ENCODE results near the gene SPACA7. TPM values are rescaled to one million over a fixed set of nuclear protein-coding genes. Genes with fewer than 3 reads are reported as not detected.

SPACA7 gene
- total RNA-seq (not detected), polyA plus RNA-seq (not detected)

GRCh38 chr13:112376050-112376681, at the start of gene SPACA7:
Gene SPACA7, plus strand, starts transcription at chr13:112376355. Its CDS starts 31 bp downstream, at chr13:112376386.
- intact Hi-C loops (cut with DNase I): no loop called here
- Histone ChIP-seq H3K36me3 (no peaks in the 10 kb centered on the region), H3K9me3 (no peaks in the 10 kb centered on the region), H3K4me3 (no peak within 1 kb of the TSS), H3K4me1 (no peaks in the 10 kb centered on the region), H3K27ac (no peak within 1 kb of the TSS), H3K27me3 (no peaks in the 10 kb centered on the region)
- WGBS, 2 donors: 57 to 58% methylated on average over 8 of the region's 8 CpGs
- FAIRE-seq: no peak
- TF ChIP-seq CTCF (IDR thresholded peaks at IDR 0.05): no peak
- no peak for ATAC-seq
- peak in 1 of 6 donors; percentile 53 for DNase-seq

GRCh38 chr13:112326821-112327370, 49.3 kb upstream of the SPACA7 start:
- Histone ChIP-seq H3K36me3 (no peaks in the 10 kb centered on the region), H3K4me3 (no peak overlapping the region), H3K9me3 (no peaks in the 10 kb centered on the region), H3K27ac (no peak overlapping the region), H3K27me3 (peaks cover 0 to 10% (median 4%) of the 10 kb centered on the region in 4 donors), H3K4me1 (peaks cover 0 to 7% (median 0%) of the 10 kb centered on the region in 3 donors)
- no peak for TF ChIP-seq CTCF (IDR thresholded peaks at IDR 0.05)
- no peak for FAIRE-seq
- intact Hi-C loops (cut with DNase I): no loop called here
- no peak for DNase-seq
- no peak for ATAC-seq
- 59 to 71% methylated on average over 17 of the region's 17 CpGs for WGBS, 2 donors

- Histone ChIP-seq H3K4me3 (no peak overlapping the region), H3K9me3 (no peaks in the 10 kb centered on the region), H3K36me3 (no peaks in the 10 kb centered on the region), H3K27ac (no peak overlapping the region), H3K27me3 (peaks cover 0 to 23% (median 5%) of the 10 kb centered on the region in 4 donors), H3K4me1 (peaks cover 0 to 7% (median 0%) of the 10 kb centered on the region in 3 donors)
- 58 to 70% methylated on average over 7 of the region's 7 CpGs for WGBS, 2 donors
- ATAC-seq (no peak), FAIRE-seq (no peak), DNase-seq (no peak)
- TF ChIP-seq CTCF (IDR thresholded peaks at IDR 0.05): no peak
- intact Hi-C loops (cut with DNase I): no loop called here
Observed at GRCh38 chr13:112328936-112329335, 47.2 kb upstream of the SPACA7 start.

- peaks cover 0 to 7% (median 0%) of the 10 kb centered on the region in 3 donors for H3K4me1 ChIP-seq
- no peak overlapping the region for H3K4me3 ChIP-seq
- 60 to 67% methylated on average over 6 of the region's 6 CpGs for WGBS, 2 donors
- H3K27me3 ChIP-seq: peaks cover 0 to 23% (median 5%) of the 10 kb centered on the region in 4 donors
- no peak for DNase-seq
- intact Hi-C loops (cut with DNase I): no loop called here
- no peaks in the 10 kb centered on the region for H3K36me3 ChIP-seq
- no peak for ATAC-seq
- TF ChIP-seq CTCF (IDR thresholded peaks at IDR 0.05): no peak
- no peaks in the 10 kb centered on the region for H3K9me3 ChIP-seq
- FAIRE-seq: no peak
- no peak overlapping the region for H3K27ac ChIP-seq
Observed at GRCh38 chr13:112329376-112329775, 46.8 kb upstream of the SPACA7 start.

- Histone ChIP-seq H3K27me3 (peaks cover 0 to 30% (median 5%) of the 10 kb centered on the region in 4 donors), H3K4me3 (no peak overlapping the region), H3K4me1 (peaks cover 0 to 7% (median 0%) of the 10 kb centered on the region in 3 donors), H3K27ac (no peak overlapping the region), H3K9me3 (no peaks in the 10 kb centered on the region), H3K36me3 (no peaks in the 10 kb centered on the region)
- 55 to 58% methylated on average over 19 of the region's 19 CpGs for WGBS, 2 donors
- no peak for TF ChIP-seq CTCF (IDR thresholded peaks at IDR 0.05)
- FAIRE-seq (no peak), DNase-seq (no peak), ATAC-seq (no peak)
- intact Hi-C loops (cut with DNase I): no loop called here
Observed at GRCh38 chr13:112330066-112330465, 46.1 kb upstream of the SPACA7 start.
